Peyer's patch (tissue), 4 donors: ENCODE results near the gene SPNS1.
"Not testable (repeated sequence)": the region's sequence is repeated elsewhere in the genome, so short reads cannot be mapped to it uniquely, and the experiment has no call there.

Source experiments
- CTCF ChIP-seq, 6 experiments: fragments of 450-650 bp in 4 of 6; fragments of 200-600 bp in 2 of 6; sonication (generic) in 1 of 6; IDR thresholded peaks; one replicate each; pipeline ENCODE4 v1.5.1; 2017 to 2019; ENCODE audit warnings: antibody characterized with exemption in 6 of 6, mild to moderate bottlenecking in 3 of 6, moderate library complexity in 1 of 6
- POLR2A ChIP-seq, 2 donors: fragments of 450-650 bp; IDR thresholded peaks; one replicate each; pipeline ENCODE4 v1.5.1; 2017; ENCODE audit warnings: antibody characterized with exemption in 2 of 2, mild to moderate bottlenecking in 2 of 2, moderate library complexity in 2 of 2

DNA sequence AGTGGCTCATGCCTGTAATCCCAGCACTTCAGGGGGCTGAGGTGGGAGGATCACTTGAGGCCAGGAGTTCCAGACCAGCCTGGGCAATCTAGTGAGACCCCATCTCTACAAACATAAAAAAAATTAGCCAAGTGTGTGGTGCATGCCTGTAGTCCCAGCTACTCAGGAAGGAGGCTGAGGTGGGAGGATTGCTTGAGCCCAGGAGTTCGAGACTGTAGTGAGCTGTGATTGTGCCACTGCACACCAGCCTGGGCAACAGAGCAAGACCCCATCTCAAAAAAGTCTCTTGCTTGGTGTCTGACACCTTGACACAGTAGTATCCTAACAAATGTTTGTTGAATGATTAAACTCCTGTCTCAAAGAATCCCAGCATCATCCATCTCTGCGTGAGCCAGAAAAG, 4.9 kb upstream of the SPNS1 start:
- TF ChIP-seq CTCF, POLR2A (IDR thresholded peaks at IDR 0.05): not testable (repeated sequence)
